Measurements from ENCODE around the gene TCEAL5.
"Not testable (repeated sequence)": the region's sequence is repeated elsewhere in the genome, so short reads cannot be mapped to it uniquely, and the experiment has no call there.

TCEAL5 gene

GRCh38 chrX:103276581-103277002 is at the start of gene TCEAL5:
TSS of gene TCEAL5 (minus strand) at chrX:103276750. CDS start at chrX:103274563, 2,187 bp downstream.
- no peak for DNase-seq (ENCODE audit: low read depth, low spot score)

GRCh38 chrX:103311399-103311780 is 34.8 kb upstream of the TCEAL5 start:
- DNase-seq (ENCODE audit: low read depth, low spot score), result no peak

GRCh38 chrX:103310555-103311398 is 34.2 kb upstream of the TCEAL5 start, which contains the start of gene BEX2:
TSS of gene BEX2 (minus strand) at chrX:103310990. CDS start at chrX:103309976, 1,014 bp downstream.
- DNase-seq (ENCODE audit: low read depth, low spot score), result no peak

GRCh38 chrX:103309860-103310554 is 33.5 kb upstream of the TCEAL5 start:
- no peak for DNase-seq (ENCODE audit: low read depth, low spot score)

- not testable (repeated sequence) for DNase-seq (ENCODE audit: low read depth, low spot score)
Observed at GRCh38 chrX:103305666-103306065, 29.1 kb upstream of the TCEAL5 start.

GRCh38 chrX:103304705-103305104 is 28.2 kb upstream of the TCEAL5 start:
- no peak for DNase-seq (ENCODE audit: low read depth, low spot score)

GRCh38 chrX:103293118-103293517 is 16.6 kb upstream of the TCEAL5 start:
- no peak for DNase-seq (ENCODE audit: low read depth, low spot score)

GRCh38 chrX:103279624-103280023 is 3.1 kb upstream of the TCEAL5 start:
- no peak for DNase-seq (ENCODE audit: low read depth, low spot score)

- no peak for DNase-seq (ENCODE audit: low read depth, low spot score)
Observed at GRCh38 chrX:103275947-103276567, 493 bp downstream of the TCEAL5 start.

- DNase-seq (ENCODE audit: low read depth, low spot score), result no peak
Observed at GRCh38 chrX:103274284-103274683, 2.3 kb downstream of the TCEAL5 start.

GRCh38 chrX:103258275-103258674 is 18.3 kb downstream of the TCEAL5 start:
- no peak for DNase-seq (ENCODE audit: low read depth, low spot score)

GRCh38 chrX:103256651-103257050 is 19.9 kb downstream of the TCEAL5 start:
- DNase-seq (ENCODE audit: low read depth, low spot score), result no peak

- no peak for DNase-seq (ENCODE audit: low read depth, low spot score)
Observed at GRCh38 chrX:103254921-103255493, 21.5 kb downstream of the TCEAL5 start, which contains the start of gene TCEAL8. TSS of gene TCEAL8 (minus strand) at chrX:103255155. CDS start at chrX:103253979, 1,176 bp downstream.

GRCh38 chrX:103254171-103254824 is 22.3 kb downstream of the TCEAL5 start:
- no peak for DNase-seq (ENCODE audit: low read depth, low spot score)

- no peak for DNase-seq (ENCODE audit: low read depth, low spot score)
Observed at GRCh38 chrX:103253608-103254007, 22.9 kb downstream of the TCEAL5 start.

GRCh38 chrX:103250977-103251376 is 25.6 kb downstream of the TCEAL5 start:
- DNase-seq (ENCODE audit: low read depth, low spot score), result no peak

- no peak for DNase-seq (ENCODE audit: low read depth, low spot score)
Observed at GRCh38 chrX:103249805-103250204, 26.7 kb downstream of the TCEAL5 start.

- no peak for DNase-seq (ENCODE audit: low read depth, low spot score)
Observed at GRCh38 chrX:103248553-103248952, 28.0 kb downstream of the TCEAL5 start.

GRCh38 chrX:103240155-103240554 is 36.4 kb downstream of the TCEAL5 start:
- no peak for DNase-seq (ENCODE audit: low read depth, low spot score)

GRCh38 chrX:103236296-103236695 is 40.3 kb downstream of the TCEAL5 start:
- DNase-seq (ENCODE audit: low read depth, low spot score), result no peak

- DNase-seq (ENCODE audit: low read depth, low spot score), result not testable (repeated sequence)
Observed at GRCh38 chrX:103235608-103236007, 40.9 kb downstream of the TCEAL5 start.

Data from smooth muscle cell of the brain vasculature (primary cell).